Neuronal stem cell (in vitro differentiated cells): ENCODE data around the gene TUBB4B.
A peak's percentile ranks its signal among the peaks of the same experiment; 100 is the strongest.

Experiments used
- DNase-seq: peaks from one replicate; pipeline ENCODE4 v3.0.0-alpha.2; 2013; ENCODE audit warnings: low spot score
- H2AFZ ChIP-seq: one replicate; pipeline ENCODE4 v1.6.1; 2013; ENCODE audit warnings: mild to moderate bottlenecking, low read length, inconsistent platforms
- H2AK5ac ChIP-seq: 2 replicates; pipeline ENCODE4 v1.6.1; 2013; ENCODE audit warnings: low read depth, mild to moderate bottlenecking, inconsistent platforms, low read length, moderate library complexity, mixed read lengths
- H2BK120ac ChIP-seq: 2 replicates; pipeline ENCODE4 v1.6.1; 2013; ENCODE audit warnings: low read depth, mild to moderate bottlenecking, inconsistent platforms, low read length, moderate library complexity, mixed read lengths
- H2BK12ac ChIP-seq: one replicate; pipeline ENCODE4 v1.6.1; 2013; ENCODE audit warnings: low read length, inconsistent platforms
- H2BK15ac ChIP-seq: 2 replicates; pipeline ENCODE4 v1.6.1; 2013; ENCODE audit warnings: mild to moderate bottlenecking, low read length, inconsistent platforms, mixed read lengths
- H2BK5ac ChIP-seq: one replicate; pipeline ENCODE4 v1.6.1; 2013; ENCODE audit warnings: inconsistent platforms, mild to moderate bottlenecking, low read length, moderate library complexity
- H3K14ac ChIP-seq: one replicate; pipeline ENCODE4 v1.6.1; 2013; ENCODE audit warnings: low read length, inconsistent platforms
- H3K18ac ChIP-seq: 2 replicates; pipeline ENCODE4 v1.6.1; 2013; ENCODE audit warnings: low read length, inconsistent platforms
- H3K23ac ChIP-seq: 2 replicates; pipeline ENCODE4 v1.6.1; 2013; ENCODE audit warnings: low read depth, mild to moderate bottlenecking, mixed read lengths, low read length, inconsistent platforms; ENCODE audit not compliant: poor library complexity
- H3K27ac ChIP-seq: replicated peaks from 3 replicates; pipeline ENCODE4 v1.5.1; 2013; ENCODE audit warnings: low read length, inconsistent platforms
- H3K27me3 ChIP-seq, 3 experiments: 2 replicates each; pipeline ENCODE4 v1.6.1; 2013; ENCODE audit warnings: low read length in 3 of 3, mild to moderate bottlenecking in 2 of 3, inconsistent platforms in 1 of 3, low read depth in 1 of 3, mixed read lengths in 1 of 3, moderate library complexity in 1 of 3; ENCODE audit not compliant: control insufficient read depth in 3 of 3, insufficient read depth in 3 of 3
- H3K36me3 ChIP-seq, 2 donors: replicated peaks in 1 of 2; 2 replicates each; pipeline ENCODE4 v1.6.1; 2013; ENCODE audit warnings: low read length in 2 of 2; ENCODE audit not compliant: control insufficient read depth in 2 of 2, insufficient read depth in 2 of 2
- H3K4ac ChIP-seq: 2 replicates; pipeline ENCODE4 v1.6.1; 2013; ENCODE audit warnings: inconsistent platforms, mild to moderate bottlenecking, low read length, moderate library complexity
- H3K4me1 ChIP-seq, 2 donors: 1 replicate in 1 of 2; 2 replicates in 1 of 2; pipeline ENCODE4 v1.6.1; 2013; ENCODE audit warnings: low read length in 2 of 2, low read depth in 1 of 2; ENCODE audit not compliant: control insufficient read depth in 2 of 2, insufficient read depth in 1 of 2
- H3K4me2 ChIP-seq: one replicate; pipeline ENCODE4 v1.6.1; 2013; ENCODE audit warnings: mild to moderate bottlenecking, low read length, inconsistent platforms; ENCODE audit not compliant: insufficient read depth, poor library complexity, severe bottlenecking
- H3K4me3 ChIP-seq, 2 donors: 2 replicates each; pipeline ENCODE4 v1.5.1; 2013; ENCODE audit warnings: low read length in 2 of 2, mild to moderate bottlenecking in 2 of 2, inconsistent platforms in 1 of 2, moderate library complexity in 1 of 2
- H3K79me1 ChIP-seq: one replicate; pipeline ENCODE4 v1.6.1; 2013; ENCODE audit warnings: low read depth, mild to moderate bottlenecking, inconsistent platforms, low read length, moderate library complexity
- H3K9ac ChIP-seq: one replicate; pipeline ENCODE4 v1.6.1; 2013; ENCODE audit warnings: mild to moderate bottlenecking, low read depth, low read length, inconsistent platforms; ENCODE audit not compliant: poor library complexity
- H3K9me3 ChIP-seq, 2 donors: replicated peaks in 1 of 2; 2 replicates each; pipeline versions ENCODE3 to v1.6.1; 2013; ENCODE audit warnings: low read length in 2 of 2, mild to moderate bottlenecking in 2 of 2, inconsistent platforms in 1 of 2, low read depth in 1 of 2, mixed read lengths in 1 of 2, moderate library complexity in 1 of 2; ENCODE audit not compliant: control insufficient read depth in 2 of 2, insufficient read depth in 1 of 2
- H4K8ac ChIP-seq: one replicate; pipeline ENCODE4 v1.6.1; 2013; ENCODE audit warnings: low read depth, mild to moderate bottlenecking, inconsistent platforms, low read length, moderate library complexity
- H4K91ac ChIP-seq: one replicate; pipeline ENCODE4 v1.6.1; 2013; ENCODE audit warnings: low read length, low read depth, mild to moderate bottlenecking, inconsistent platforms; ENCODE audit not compliant: poor library complexity
- WGBS, 2 donors: extraction: QIAGEN DNeasy Blood & Tissue Kit; methylation state at CpG; one replicate each; pipeline ENCODE4 v1.1.7; 2013; ENCODE audit warnings: missing lambda C conversion rate in 2 of 2, mixed read lengths in 1 of 2; ENCODE audit not compliant: insufficient read length in 2 of 2, insufficient replicate concordance in 1 of 2; ENCODE audit errors: extremely low coverage in 2 of 2; 5-methylcytosine and 5-hydroxymethylcytosine counted together

The TUBB4B gene

GRCh38 chr9:137213160-137214060, 27.7 kb upstream of the TUBB4B start:
- peaks cover 11% of the 10 kb centered on the region for H3K79me1 ChIP-seq
- H4K8ac ChIP-seq = no peak overlapping the region
- H2AK5ac ChIP-seq = no peak overlapping the region
- no peak overlapping the region for H3K18ac ChIP-seq
- H3K23ac ChIP-seq = no peak overlapping the region
- peaks cover 0 to 2% of the 10 kb centered on the region in 2 donors for H3K4me1 ChIP-seq
- H3K27ac ChIP-seq = no peak overlapping the region
- H3K4me2 ChIP-seq = no peak overlapping the region
- DNase-seq = no peak
- H3K4ac ChIP-seq = no peak overlapping the region
- peaks cover 0 to 1% of the 10 kb centered on the region in 2 donors for H3K9me3 ChIP-seq
- no peaks in the 10 kb centered on the region for H3K27me3 ChIP-seq
- H2BK12ac ChIP-seq = no peak overlapping the region
- peak overlapping the region in 1 of 2 donors; percentile 2 for H3K4me3 ChIP-seq
- no peak overlapping the region for H2AFZ ChIP-seq
- H2BK5ac ChIP-seq = peak overlapping the region; percentile 39
- no CpG with 5 or more reads among the region's 49 CpGs for WGBS, 2 donors
- no peak overlapping the region for H3K14ac ChIP-seq
- H2BK15ac ChIP-seq = no peak overlapping the region
- no peak overlapping the region for H3K9ac ChIP-seq
- no peak overlapping the region for H2BK120ac ChIP-seq
- H4K91ac ChIP-seq = no peak overlapping the region
- peaks cover 22 to 66% of the 10 kb centered on the region in 2 donors for H3K36me3 ChIP-seq

GRCh38 chr9:137214620-137215019, 26.5 kb upstream of the TUBB4B start:
- no peak overlapping the region for H3K9ac ChIP-seq
- peaks cover 17 to 54% of the 10 kb centered on the region in 2 donors for H3K36me3 ChIP-seq
- H3K4ac ChIP-seq = no peak overlapping the region
- H3K9me3 ChIP-seq = no peaks in the 10 kb centered on the region
- no peak overlapping the region for H3K14ac ChIP-seq
- no peak overlapping the region for H3K18ac ChIP-seq
- no peak overlapping the region for H2AK5ac ChIP-seq
- no peak overlapping the region for H3K4me2 ChIP-seq
- H4K91ac ChIP-seq = no peak overlapping the region
- H3K4me3 ChIP-seq = no peak overlapping the region
- H3K79me1 ChIP-seq = peaks cover 11% of the 10 kb centered on the region
- H3K4me1 ChIP-seq = peaks cover 2 to 8% of the 10 kb centered on the region in 2 donors
- peak overlapping the region; percentile 22 for H2BK12ac ChIP-seq
- no peak overlapping the region for H3K27ac ChIP-seq
- WGBS, 2 donors = no CpG with 5 or more reads among the region's 19 CpGs
- H2BK120ac ChIP-seq = no peak overlapping the region
- H2BK5ac ChIP-seq = peak overlapping the region; percentile 53
- no peaks in the 10 kb centered on the region for H3K27me3 ChIP-seq
- DNase-seq = no peak
- H4K8ac ChIP-seq = no peak overlapping the region
- H2AFZ ChIP-seq = no peak overlapping the region
- H2BK15ac ChIP-seq = no peak overlapping the region
- no peak overlapping the region for H3K23ac ChIP-seq

GRCh38 chr9:137215196-137215986, 25.7 kb upstream of the TUBB4B start:
- Histone ChIP-seq H3K4me3 (no peak overlapping the region), H3K27me3 (no peaks in the 10 kb centered on the region), H3K23ac (no peak overlapping the region), H2BK12ac (no peak overlapping the region), H3K4me1 (peaks cover 2 to 8% of the 10 kb centered on the region in 2 donors), H3K9me3 (no peaks in the 10 kb centered on the region), H3K4ac (no peak overlapping the region), H2AK5ac (no peak overlapping the region), H3K36me3 (peaks cover 17 to 52% of the 10 kb centered on the region in 2 donors), H3K9ac (no peak overlapping the region), H3K4me2 (no peak overlapping the region), H2BK5ac (no peak overlapping the region), H3K79me1 (peaks cover 17% of the 10 kb centered on the region), H2AFZ (no peak overlapping the region), H3K18ac (no peak overlapping the region), H4K91ac (no peak overlapping the region), H2BK120ac (no peak overlapping the region), H4K8ac (no peak overlapping the region), H2BK15ac (no peak overlapping the region), H3K27ac (no peak overlapping the region), H3K14ac (no peak overlapping the region)
- WGBS, 2 donors = no CpG with 5 or more reads among the region's 22 CpGs
- DNase-seq = no peak
